Measurements from ENCODE around the gene PHLPP1.

PHLPP1 gene

DNA sequence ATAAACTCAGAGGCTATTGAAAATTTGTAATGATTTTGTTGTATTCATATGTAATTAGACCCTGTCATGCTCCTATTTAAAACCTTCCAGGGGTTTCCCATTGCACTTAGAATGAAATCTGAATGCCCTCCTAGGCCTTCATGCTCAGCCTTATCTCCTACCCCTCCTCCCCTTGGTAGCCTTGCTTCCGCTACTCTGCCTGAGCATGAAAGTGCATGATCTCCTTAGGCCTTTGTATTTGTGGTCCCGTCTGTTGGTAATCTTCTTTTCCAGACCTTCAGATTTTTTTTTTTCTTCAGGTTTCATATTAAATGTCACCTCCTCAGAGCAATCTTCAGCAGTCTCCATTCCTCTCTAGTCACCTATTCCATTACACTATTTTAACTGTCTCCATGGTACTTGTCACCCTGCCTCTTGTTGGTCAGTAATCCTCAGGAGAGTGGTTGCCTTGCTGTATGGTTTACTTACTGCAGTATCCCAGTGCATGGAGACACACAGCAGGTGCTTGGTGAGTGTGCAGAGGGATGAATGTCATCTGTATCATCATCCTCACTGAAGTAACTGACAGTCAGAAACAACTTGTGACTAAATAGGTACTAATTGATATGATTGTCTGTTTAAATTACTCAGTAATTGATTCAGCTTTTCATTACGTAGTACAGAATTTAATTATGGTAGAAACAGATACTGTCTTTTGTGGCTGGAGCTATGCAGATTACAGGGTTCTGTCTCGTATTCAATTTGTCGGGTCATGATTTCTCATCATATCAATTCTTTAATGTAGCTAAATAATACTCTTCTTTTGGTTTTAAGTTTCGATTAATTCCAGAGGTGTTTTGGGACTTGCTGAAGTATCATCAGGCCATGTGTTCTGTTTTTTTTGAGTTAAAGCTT lies 63.9 kb downstream of the PHLPP1 start:
- H3K79me2 ChIP-seq (ENCODE audit: insufficient read depth, low read length), result peaks cover 92% of the 10 kb centered on the region

GRCh38 chr18:62781262-62781661 lies 65.9 kb downstream of the PHLPP1 start:
- Histone ChIP-seq H3K9ac (ENCODE audit: low read depth, low read length, poor library complexity, severe bottlenecking) (no peak overlapping the region), H3K9me3 (ENCODE audit: insufficient read depth, low read depth, low read length) (no peaks in the 10 kb centered on the region), H3F3A (ENCODE audit: low read depth) (no peaks in the 10 kb centered on the region), H3K4me1 (ENCODE audit: insufficient read depth, low read length, poor library complexity, severe bottlenecking) (peaks cover 56% of the 10 kb centered on the region), H3K79me2 (ENCODE audit: insufficient read depth, low read length) (peaks cover 94% of the 10 kb centered on the region), H2AFZ (ENCODE audit: low read length) (no peak overlapping the region), H3K4me2 (ENCODE audit: low read depth, low read length, poor library complexity, severe bottlenecking) (no peak overlapping the region), H3K36me3 (ENCODE audit: insufficient read depth, low read length) (no peaks in the 10 kb centered on the region), H4K20me1 (ENCODE audit: insufficient read depth, low read length, poor library complexity, severe bottlenecking) (peaks cover 38% of the 10 kb centered on the region), H3K4me3 (ENCODE audit: low read length, poor library complexity, severe bottlenecking) (no peak overlapping the region), H3K27me3 (ENCODE audit: insufficient read depth, low read length, poor library complexity, severe bottlenecking) (no peaks in the 10 kb centered on the region), H3K9me2 (replicated peaks; ENCODE audit: low read depth, low read length) (no peaks in the 10 kb centered on the region)
- no peak for TF ChIP-seq EZH2phosphoT487 (IDR thresholded peaks at IDR 0.05; ENCODE audit: borderline replicate concordance)
- TF ChIP-seq, protein P1, sequence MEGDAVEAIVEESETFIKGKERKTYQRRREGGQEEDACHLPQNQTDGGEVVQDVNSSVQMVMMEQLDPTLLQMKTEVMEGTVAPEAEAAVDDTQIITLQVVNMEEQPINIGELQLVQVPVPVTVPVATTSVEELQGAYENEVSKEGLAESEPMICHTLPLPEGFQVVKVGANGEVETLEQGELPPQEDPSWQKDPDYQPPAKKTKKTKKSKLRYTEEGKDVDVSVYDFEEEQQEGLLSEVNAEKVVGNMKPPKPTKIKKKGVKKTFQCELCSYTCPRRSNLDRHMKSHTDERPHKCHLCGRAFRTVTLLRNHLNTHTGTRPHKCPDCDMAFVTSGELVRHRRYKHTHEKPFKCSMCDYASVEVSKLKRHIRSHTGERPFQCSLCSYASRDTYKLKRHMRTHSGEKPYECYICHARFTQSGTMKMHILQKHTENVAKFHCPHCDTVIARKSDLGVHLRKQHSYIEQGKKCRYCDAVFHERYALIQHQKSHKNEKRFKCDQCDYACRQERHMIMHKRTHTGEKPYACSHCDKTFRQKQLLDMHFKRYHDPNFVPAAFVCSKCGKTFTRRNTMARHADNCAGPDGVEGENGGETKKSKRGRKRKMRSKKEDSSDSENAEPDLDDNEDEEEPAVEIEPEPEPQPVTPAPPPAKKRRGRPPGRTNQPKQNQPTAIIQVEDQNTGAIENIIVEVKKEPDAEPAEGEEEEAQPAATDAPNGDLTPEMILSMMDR (conservative IDR thresholded peaks at IDR 0.05; ENCODE audit: low read length), result no peak

More for the DNA sequence above, 63.9 kb downstream of the PHLPP1 start:
- no peaks in the 10 kb centered on the region for H3K27me3 ChIP-seq (ENCODE audit: insufficient read depth, low read length, poor library complexity, severe bottlenecking)
- no peak overlapping the region for H3K4me3 ChIP-seq (ENCODE audit: low read length, poor library complexity, severe bottlenecking)
- H2AFZ ChIP-seq (ENCODE audit: low read length), result no peak overlapping the region
- no peaks in the 10 kb centered on the region for H3K36me3 ChIP-seq (ENCODE audit: insufficient read depth, low read length)
- no peak overlapping the region for H3K4me2 ChIP-seq (ENCODE audit: low read depth, low read length, poor library complexity, severe bottlenecking)
- H3K9me3 ChIP-seq (ENCODE audit: insufficient read depth, low read depth, low read length), result no peaks in the 10 kb centered on the region
- TF ChIP-seq EZH2phosphoT487 (IDR thresholded peaks at IDR 0.05; ENCODE audit: borderline replicate concordance), result no peak
- TF ChIP-seq, protein P1 (conservative IDR thresholded peaks at IDR 0.05; ENCODE audit: low read length), result no peak
- H4K20me1 ChIP-seq (ENCODE audit: insufficient read depth, low read length, poor library complexity, severe bottlenecking), result peaks cover 27% of the 10 kb centered on the region
- peaks cover 41% of the 10 kb centered on the region for H3K4me1 ChIP-seq (ENCODE audit: insufficient read depth, low read length, poor library complexity, severe bottlenecking)
- H3K9me2 ChIP-seq (replicated peaks; ENCODE audit: low read depth, low read length), result no peaks in the 10 kb centered on the region
- H3F3A ChIP-seq (ENCODE audit: low read depth), result no peaks in the 10 kb centered on the region
- H3K9ac ChIP-seq (ENCODE audit: low read depth, low read length, poor library complexity, severe bottlenecking), result no peak overlapping the region

GRCh38 chr18:62781893-62782292 lies 66.6 kb downstream of the PHLPP1 start:
- Histone ChIP-seq H3K9me3 (ENCODE audit: insufficient read depth, low read depth, low read length) (no peaks in the 10 kb centered on the region), H4K20me1 (ENCODE audit: insufficient read depth, low read length, poor library complexity, severe bottlenecking) (peaks cover 38% of the 10 kb centered on the region), H3K4me2 (ENCODE audit: low read depth, low read length, poor library complexity, severe bottlenecking) (no peak overlapping the region), H3K9ac (ENCODE audit: low read depth, low read length, poor library complexity, severe bottlenecking) (no peak overlapping the region), H3K79me2 (ENCODE audit: insufficient read depth, low read length) (peaks cover 94% of the 10 kb centered on the region), H3F3A (ENCODE audit: low read depth) (no peaks in the 10 kb centered on the region), H3K27me3 (ENCODE audit: insufficient read depth, low read length, poor library complexity, severe bottlenecking) (no peaks in the 10 kb centered on the region), H3K4me1 (ENCODE audit: insufficient read depth, low read length, poor library complexity, severe bottlenecking) (peaks cover 60% of the 10 kb centered on the region), H2AFZ (ENCODE audit: low read length) (no peak overlapping the region), H3K36me3 (ENCODE audit: insufficient read depth, low read length) (no peaks in the 10 kb centered on the region), H3K9me2 (replicated peaks; ENCODE audit: low read depth, low read length) (no peaks in the 10 kb centered on the region), H3K4me3 (ENCODE audit: low read length, poor library complexity, severe bottlenecking) (no peak overlapping the region)
- TF ChIP-seq, protein P1 (conservative IDR thresholded peaks at IDR 0.05; ENCODE audit: low read length), result no peak
- TF ChIP-seq EZH2phosphoT487 (IDR thresholded peaks at IDR 0.05; ENCODE audit: borderline replicate concordance), result no peak
